HG03442 (cell line): ENCODE measurements around the gene SP140.
"Not testable (repeated sequence)": the region's sequence is repeated elsewhere in the genome, so short reads cannot be mapped to it uniquely, and the experiment has no call there.

Experiments used
- ATAC-seq: cut with Tn5 transposase; IDR thresholded peaks from one replicate; pipeline ENCODE4 v1.9.1; 2021; ENCODE audit warnings: mild to moderate bottlenecking, moderate library complexity; ENCODE audit not compliant: unreplicated experiment

Gene SP140

DNA sequence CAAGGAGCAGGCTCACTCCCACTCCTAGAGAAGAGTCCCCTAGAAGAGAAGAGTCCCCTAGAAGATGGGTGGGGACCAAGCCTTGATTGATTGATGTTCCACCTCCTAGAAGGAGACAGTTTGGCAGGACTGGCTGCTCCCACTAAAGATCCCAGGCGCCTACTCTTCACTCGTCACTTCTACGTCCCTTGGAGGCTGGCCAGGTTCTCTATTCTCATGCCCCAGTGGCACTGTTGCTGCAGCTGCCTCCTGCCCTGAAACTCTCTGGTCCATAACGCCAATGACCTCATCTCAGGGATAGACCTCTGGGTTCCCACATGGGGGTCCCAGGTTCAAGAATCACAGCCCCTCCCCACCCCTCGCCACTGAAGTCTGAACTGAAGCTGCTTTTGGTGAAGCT lies 99.0 kb downstream of the SP140 start:
- no peak for ATAC-seq

DNA sequence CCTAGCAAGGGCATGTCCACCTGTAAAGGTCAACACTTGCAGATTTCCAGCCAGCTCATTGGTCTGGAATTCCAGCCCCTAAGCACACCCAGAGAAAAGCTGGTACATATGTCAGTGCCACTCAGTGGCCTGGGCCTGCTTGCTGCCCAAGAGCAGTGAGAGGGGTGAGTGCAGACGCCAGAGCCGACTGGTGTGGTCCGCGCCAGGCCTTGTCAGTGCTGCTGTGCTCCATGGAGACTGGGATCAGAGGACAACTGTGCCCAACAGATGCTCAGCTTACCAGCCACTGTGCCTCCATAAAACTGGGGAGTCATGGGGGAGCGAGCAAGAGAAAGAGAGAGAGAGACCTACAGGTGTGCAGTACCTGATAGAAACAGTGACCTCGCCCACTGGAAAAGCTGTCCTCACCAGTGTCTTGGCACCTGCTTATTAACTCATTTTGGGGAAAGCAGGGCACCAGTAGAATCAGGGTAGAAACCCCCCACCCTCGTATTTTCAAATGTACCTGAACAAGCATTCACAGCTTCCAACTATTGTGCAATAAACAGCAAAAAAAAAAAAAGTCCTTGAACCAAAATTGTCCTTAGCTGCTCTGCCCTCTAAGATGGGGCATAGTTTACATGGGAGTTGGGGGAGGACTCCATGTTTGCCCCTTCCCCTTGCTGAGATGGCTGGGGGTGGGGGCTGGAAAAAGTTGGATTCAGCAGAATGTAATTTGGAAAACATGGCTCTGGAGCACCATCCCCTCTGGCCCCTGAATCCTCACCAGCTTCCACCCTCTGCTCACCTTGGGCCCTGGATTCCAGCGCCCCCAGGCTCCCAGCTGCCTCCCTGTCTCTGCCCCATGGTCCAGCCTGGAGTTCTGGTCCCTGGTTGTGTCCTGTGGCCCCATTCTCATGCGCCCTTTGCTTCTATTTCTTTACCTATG lies 100.0 kb downstream of the SP140 start:
- ATAC-seq = no peak

DNA sequence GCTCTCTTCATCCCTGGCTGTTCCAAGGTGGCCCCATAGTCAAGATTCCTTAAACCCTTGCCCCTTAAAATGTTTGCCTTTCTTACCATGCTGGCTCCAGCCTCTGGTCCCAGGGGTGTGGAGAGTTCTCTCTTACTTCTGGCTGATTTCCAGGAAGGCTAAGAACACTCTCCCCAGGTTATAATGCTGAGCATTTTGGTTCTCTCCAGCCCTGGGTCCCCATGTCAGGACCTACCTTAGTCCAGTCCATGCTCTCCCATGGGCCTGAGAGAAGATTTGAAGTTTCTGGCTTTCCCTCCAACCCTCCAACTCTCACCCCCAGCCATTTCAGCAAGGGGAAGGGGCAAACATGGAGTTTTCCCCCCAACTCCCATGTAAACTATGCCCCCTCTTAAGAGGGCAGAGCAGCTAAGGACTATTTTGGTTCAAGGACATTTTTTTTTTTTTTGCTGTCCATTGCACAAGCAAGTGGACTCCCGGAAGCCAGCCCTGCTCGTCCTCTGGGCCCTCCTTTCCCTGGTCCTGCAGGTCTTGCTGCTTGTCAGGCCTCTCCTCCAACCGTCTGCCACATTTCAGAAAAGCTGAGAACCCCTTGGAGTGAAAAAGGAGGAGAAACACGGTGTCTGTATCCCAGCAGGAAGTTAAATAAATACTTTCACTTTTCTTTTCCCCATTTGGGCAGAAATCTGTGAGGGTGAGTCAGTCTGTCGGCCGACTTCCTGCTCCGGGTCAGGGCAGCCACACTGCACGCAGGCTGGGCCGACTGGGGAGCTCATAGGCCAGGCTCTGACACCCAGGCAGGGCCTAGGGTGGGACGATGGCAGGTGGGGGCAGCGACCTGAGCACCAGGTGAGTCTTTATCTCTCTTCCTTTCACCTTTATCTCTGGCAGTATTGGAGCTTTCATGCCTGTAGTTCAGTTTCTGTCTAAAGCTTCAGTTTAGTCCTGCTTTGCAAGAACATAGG lies 101.2 kb downstream of the SP140 start, which contains the start of gene SP140L:
TSS of gene SP140L (plus strand) at position 741 of the 965 bp plus-strand sequence. CDS start at position 818, 77 bp downstream.
- ATAC-seq = peak; percentile 94

DNA sequence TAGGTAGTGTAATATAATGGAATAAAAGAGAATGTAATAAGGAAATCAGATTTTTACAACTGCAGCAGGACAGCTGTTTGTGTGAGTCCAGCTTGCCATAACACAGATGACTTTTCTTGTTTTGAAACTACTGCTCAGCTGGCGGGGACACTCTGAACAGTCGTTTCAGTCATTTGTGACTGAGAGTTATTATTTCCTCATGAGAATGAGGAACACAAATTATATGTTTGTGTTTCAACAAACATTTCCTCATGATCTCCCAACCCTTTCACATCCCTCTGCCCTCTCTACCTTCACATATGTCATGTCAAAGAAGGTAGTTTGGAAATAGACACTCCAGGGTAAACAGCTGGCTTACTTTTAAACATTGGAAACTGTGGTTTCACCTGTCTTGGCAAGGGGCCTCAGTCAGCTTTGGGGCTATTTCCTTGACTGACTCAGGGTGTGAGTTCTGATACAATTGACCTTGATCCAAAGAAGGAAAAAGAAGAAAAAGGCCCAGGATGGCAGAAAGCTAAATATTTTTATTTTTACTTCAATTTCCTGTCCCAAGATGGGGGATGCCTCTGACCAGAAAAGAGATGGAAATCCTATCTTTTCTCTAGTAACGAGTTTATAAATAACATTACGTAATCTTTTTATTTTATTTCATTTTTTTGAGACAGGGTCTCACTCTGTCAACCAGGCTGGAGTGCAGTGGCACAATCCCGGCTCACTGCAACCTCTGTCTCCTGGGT lies 102.0 kb downstream of the SP140 start:
- ATAC-seq = peak; percentile 51

DNA sequence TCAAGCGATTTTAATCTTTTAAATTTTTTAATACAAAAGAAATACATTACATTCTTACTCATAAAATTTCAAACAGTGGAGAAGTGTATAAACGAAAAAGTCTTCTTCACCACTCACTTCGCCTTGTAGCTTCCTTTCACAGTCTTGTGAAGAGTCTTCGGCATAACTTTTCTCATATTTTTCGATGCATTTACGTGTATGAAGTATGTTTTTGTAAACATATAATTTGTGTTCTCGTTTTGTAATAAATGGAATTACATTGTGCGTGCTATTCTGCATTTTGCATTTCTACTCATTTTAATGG lies 102.6 kb downstream of the SP140 start:
- ATAC-seq = no peak

DNA sequence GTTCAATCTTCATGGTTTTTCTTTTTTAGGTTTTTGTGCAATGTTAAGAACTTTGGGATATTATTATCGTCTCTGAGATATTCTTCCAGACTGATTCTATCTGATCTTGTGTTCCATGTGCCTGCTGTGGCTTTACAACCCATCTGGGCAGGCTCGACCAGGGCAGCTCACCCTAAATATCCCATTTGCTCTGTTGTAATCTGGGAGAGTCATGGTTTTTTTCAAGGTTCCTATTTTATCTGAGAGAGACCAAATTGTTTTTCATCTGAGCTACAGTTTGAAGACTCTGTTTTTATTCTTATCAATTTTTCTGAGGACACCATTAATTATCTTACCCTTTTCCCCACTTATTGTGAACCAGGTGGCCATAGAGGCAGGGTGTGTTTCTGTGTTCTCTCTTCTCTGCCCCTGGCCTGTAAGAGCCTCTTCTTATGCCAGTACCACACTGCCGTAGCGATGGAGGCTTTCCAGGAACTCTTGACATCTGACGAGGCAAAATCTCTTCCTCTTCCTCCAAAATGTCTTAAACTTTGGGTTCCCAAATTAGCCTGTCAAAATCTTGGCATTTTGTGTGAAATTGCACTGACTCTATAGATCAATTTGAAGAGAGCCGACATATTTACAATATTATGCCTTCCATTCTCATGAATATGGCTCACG lies 104.5 kb downstream of the SP140 start:
- ATAC-seq = no peak

DNA sequence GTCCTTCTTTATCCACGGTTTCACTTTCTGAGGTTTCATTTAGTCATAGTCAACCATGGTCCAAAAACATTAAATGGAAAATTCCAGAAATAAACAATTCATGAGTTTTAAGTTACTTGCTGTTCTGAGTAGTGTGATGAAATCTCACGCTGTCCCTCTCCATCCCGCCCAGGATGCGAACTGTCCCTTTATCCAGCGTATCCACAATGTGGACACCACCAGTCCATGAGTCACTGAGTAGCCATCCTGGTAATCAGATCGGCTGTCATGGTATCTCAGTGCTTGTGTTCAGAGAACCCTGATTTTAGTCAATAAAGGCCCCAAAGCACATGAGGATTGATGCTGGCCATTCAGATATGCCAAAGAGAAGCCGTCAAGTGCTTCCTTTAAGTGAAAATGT lies 105.2 kb downstream of the SP140 start:
- no peak for ATAC-seq

DNA sequence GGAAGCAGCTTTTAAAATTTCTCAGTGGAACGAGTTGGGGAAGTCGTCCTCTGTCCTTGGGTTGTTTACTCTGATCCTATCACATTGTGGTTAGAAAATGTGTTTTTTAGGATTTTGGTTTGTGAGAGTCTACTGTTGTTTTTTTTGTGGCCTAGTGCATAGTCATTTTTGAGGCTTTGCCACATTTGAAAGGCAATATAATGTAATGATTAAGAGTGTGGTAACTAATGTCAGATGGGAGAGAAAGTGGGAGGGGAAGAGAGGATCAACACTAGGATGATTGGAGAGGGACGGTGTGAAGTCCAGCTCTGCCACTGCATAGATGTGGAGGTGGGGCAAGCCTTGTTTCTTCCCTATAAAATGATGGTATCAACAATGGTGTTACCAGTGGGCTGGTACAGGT lies 109.9 kb downstream of the SP140 start:
- no peak for ATAC-seq

DNA sequence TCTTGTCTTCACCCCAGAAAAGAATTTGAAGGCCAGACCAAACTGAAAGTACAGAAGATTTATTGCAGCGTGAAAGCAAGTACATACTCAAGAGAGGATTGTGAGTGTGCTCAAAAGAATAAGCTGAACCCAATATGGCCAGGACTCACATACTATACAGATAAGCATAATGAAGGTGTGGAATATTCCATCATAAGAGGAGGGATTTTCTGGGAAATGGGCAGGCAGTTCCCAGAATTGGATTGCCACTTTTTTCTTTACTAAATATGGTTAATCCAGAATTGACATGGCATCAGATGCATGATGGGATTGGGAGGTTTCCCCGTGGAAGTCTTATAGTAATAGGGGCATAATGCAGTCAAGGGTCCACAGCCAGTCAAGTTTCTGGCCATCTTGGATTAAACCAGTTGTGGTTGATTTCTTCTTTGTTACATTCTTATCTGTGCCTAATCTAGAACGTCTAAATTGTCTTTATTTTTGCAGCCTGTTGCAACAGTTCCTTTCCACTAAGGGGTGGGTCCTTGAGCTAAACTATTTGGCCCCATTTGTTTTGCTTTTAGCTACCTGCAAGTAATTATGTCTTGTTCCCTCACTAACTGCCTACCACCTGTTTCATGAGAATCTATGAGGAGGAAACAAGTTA lies 110.4 kb downstream of the SP140 start:
- ATAC-seq = no peak

DNA sequence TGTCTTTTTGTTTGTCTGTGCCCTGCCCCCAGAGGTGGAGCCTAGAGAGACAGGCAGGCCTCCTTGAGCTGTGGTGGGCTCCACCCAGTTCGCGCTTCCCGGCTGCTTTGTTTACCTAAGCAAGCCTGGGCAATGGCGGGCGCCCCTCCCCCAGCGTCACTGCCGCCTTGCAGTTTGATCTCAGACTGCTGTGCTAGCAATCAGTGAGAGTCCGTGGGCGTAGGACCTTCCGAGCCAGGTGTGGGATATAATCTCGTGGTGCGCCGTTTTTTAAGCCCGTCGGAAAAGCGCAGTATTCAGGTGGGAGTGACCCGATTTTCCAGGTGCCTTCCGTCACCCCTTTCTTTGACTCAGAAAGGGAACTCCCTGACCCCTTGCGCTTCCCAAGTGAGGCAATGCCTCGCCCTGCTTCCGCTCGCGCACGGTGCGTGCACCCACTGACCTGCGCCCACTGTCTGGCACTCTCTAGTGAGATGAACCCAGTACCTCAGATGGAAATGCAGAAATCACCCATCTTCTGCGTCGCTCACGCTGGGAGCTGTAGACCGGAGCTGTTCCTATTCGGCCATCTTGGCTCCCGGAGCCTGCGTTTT lies 116.5 kb downstream of the SP140 start:
- not testable (repeated sequence) for ATAC-seq

DNA sequence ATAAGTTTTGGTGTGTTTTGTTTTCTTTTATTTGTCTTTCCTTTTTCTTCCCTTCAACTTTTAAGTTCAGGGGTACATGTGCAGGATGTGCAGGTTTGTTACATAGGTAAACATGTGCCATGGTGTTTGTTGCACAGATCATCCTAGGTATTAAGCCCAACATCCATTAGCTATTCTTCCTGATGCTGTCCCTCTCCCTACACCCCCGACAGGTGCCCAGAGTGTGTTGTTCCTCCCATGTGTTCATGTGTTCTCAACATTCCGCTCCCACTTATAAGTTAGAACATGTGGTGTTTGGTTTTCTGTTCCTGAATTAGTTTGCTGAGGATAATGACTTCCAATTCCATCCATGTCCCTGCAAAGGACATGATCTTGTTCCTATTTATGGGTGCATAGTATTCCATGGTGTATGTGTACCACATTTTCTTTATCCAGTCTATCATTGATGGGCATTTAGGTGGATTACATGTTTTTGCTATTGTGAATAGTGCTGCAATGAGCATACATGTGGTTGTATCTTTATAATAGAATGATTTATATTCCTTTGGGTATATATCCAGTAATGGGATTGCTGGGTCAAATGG lies 117.6 kb downstream of the SP140 start:
- not testable (repeated sequence) for ATAC-seq

DNA sequence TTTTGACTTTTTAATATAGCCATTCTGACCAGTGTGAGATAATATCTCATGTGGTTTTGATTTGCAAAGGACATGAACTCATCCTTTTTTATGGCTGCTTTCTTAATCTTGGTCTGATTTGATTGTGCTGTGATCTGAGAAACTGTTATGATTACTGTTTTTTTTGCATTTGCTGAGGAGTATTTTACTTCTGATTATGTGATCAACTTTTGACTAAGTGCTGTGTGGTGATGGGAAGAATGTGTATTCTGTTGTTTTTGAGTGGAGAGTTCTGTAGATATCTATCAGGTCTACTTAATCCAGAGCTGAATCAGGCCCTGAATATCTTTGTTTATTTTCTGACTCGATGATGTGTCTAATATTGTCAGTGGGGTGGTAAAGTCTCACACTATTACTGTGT lies 118.2 kb downstream of the SP140 start:
- no peak for ATAC-seq

DNA sequence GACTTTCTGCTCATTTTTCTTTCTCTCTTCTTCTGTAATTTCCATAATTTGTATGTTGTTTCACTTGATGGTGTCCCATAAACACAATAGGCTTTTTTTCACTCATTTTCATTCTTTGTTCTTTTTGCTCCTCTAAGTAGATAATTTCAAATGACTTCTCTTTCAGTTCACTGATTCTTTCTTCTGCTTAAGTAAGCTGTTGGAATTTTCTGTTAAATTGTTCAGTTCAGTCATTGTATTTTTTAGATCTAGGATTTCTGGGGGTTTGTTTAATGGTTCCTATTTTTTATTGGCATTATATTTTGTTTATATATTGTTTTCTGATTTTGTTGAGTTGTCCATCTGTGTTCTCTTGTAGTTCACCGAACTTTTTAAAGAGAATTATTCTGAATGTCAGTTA lies 120.9 kb downstream of the SP140 start:
- ATAC-seq = no peak

DNA sequence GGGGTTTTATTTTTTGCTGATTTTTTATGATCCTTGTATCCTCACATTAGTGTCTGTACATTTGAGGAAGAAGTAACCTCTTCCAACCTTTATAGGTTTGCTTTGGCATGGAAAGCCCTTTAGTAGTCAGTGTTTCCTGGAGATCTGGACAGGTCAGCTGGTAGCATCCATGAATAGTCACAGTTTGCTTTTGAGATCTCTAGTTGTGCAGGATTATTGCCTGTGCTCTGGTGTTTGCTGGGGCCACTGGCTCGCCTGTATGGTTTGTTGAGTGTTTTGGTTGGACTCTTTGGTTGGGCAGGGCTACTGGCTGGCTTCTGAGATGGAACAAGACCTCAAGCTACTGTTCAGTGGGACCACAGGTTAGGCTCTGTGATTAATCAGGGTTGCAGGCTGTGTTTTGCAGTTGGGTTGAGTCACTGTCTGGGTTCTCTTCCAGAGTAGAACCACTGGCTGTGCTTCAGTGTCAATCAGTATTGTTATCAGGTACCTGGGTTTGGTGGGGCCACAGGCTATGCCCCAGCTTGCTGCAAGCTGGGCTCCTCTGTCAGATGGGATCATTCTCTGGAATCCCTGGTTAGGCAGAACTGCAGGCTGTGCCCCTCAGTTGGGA lies 121.5 kb downstream of the SP140 start:
- ATAC-seq = no peak

DNA sequence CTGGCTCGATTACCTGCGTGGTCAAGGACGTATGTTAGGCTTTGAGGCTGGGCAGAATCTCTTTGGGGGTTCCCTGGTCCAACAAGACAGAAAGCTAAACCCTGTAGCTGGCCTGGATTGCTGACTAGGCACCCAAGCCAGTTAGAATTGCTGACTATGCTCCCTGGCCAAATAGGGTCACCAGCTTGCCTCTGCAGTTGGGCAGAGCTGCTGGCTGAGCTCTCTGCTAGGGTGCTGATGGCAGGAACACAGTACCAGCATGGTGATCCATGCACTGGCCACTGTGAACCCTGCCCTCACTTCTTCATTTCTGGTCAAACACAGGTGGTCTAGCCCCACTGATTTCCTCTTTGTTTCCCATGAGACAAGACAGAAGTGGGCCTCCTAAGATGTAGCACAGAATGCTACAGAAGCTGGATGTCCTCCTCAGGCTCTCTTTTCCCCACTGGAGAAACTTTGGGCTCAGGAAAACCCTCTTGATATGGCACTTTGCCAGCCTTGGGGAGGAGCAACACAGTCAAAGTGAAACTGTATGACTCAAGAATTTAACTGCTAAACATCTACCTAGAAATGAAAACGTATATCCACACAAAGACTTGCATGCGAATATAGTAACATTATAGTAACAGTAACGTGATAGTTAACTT lies 122.2 kb downstream of the SP140 start:
- peak; percentile 69 for ATAC-seq

DNA sequence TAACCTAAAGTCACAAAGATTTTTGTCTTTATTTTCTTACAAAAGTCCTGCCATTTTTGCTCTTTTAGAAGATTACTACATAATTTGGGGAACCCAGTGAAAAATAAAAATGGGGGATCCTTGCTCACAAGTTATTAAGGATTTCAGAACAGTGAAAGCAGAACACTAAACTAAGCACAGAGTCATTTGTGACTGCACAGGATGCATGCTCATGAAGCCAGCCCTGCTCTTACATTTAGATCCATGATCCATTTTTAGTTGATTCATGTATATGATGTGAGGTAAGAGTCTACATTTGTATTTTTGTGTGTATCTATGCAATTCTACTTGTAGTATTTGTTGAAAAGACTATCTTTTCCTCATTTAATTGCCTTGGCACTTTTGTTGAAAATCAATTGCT lies 123.3 kb downstream of the SP140 start:
- ATAC-seq = no peak

DNA sequence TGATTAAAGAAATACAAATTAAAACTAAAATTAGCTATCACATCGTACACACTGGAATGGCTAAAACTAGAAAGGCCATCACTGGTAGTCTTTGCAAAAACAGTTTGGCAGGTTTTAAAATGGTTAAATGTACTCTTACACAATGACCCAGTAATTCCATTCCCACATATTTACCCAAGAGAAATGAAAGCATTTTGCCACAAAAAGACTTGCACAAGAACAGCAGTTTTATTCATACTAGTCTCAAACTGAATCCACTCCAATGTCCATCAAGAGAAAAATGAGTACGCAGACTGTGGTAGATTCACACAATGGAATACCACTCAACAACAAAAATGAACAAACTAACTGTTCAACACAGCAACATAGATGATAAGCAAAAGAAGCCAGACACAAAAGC lies 130.5 kb downstream of the SP140 start:
- ATAC-seq = no peak

DNA sequence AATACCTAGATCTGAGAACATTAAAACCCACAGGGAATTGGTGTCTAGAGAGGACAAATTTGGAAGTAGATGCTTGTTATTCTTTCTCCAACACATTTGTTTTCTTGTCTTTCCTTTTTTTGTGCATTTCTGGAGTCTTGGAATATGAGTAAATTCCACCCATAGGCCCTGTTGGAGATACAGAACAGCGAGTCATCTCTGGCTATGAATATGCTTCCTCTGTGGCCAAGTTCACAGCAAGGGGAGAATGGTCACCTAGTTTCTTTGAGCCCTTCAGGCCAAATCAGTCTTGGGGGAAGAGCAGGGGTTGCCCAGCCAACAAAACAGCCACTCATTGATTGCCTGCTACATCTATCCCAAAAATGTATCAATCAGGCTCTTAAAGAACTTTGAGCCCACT lies 132.8 kb downstream of the SP140 start:
- ATAC-seq = no peak
